HG03469 (cell line): Measurements from ENCODE around the gene MAMDC2.
"Not testable (repeated sequence)": the region's sequence is repeated elsewhere in the genome, so short reads cannot be mapped to it uniquely, and the experiment has no call there.

Experiments
- ATAC-seq: cut with Tn5 transposase; IDR thresholded peaks from one replicate; pipeline ENCODE4 v1.9.1; 2021; ENCODE audit warnings: mild to moderate bottlenecking, moderate library complexity, moderate number of reproducible peaks; ENCODE audit not compliant: unreplicated experiment

MAMDC2 gene

GRCh38 chr9:70035691-70036090 is 8.0 kb upstream of the MAMDC2 start:
- no peak for ATAC-seq

- ATAC-seq = no peak
Measured at GRCh38 chr9:70036641-70037040, 7.0 kb upstream of the MAMDC2 start.

- not testable (repeated sequence) for ATAC-seq
Measured at GRCh38 chr9:70038171-70038621, 5.5 kb upstream of the MAMDC2 start.

- no peak for ATAC-seq
Measured at GRCh38 chr9:70040376-70040903, 3.2 kb upstream of the MAMDC2 start.

- no peak for ATAC-seq
Measured at GRCh38 chr9:70042461-70043215, 1.0 kb upstream of the MAMDC2 start.

GRCh38 chr9:70043285-70043684 is 363 bp upstream of the MAMDC2 start:
- no peak for ATAC-seq

GRCh38 chr9:70044490-70045307 is 1.1 kb downstream of the MAMDC2 start:
- ATAC-seq = no peak

GRCh38 chr9:70045452-70045851 is 1.8 kb downstream of the MAMDC2 start:
- ATAC-seq = no peak

- ATAC-seq = no peak
Measured at GRCh38 chr9:70046274-70047070, 2.8 kb downstream of the MAMDC2 start.

- no peak for ATAC-seq
Measured at GRCh38 chr9:70049236-70049635, 5.6 kb downstream of the MAMDC2 start.

- no peak for ATAC-seq
Measured at GRCh38 chr9:70049672-70050271, 6.1 kb downstream of the MAMDC2 start.

- ATAC-seq = no peak
Measured at GRCh38 chr9:70052768-70053167, 9.1 kb downstream of the MAMDC2 start.

GRCh38 chr9:70053864-70054263 is 10.2 kb downstream of the MAMDC2 start:
- no peak for ATAC-seq

GRCh38 chr9:70054521-70054920 is 10.9 kb downstream of the MAMDC2 start:
- no peak for ATAC-seq

- ATAC-seq = no peak
Measured at GRCh38 chr9:70055406-70056210, 12.0 kb downstream of the MAMDC2 start.

GRCh38 chr9:70056211-70056944 is 12.7 kb downstream of the MAMDC2 start:
- no peak for ATAC-seq

GRCh38 chr9:70058569-70059116 is 15.0 kb downstream of the MAMDC2 start:
- ATAC-seq = no peak

- ATAC-seq = no peak
Measured at GRCh38 chr9:70060148-70060882, 16.7 kb downstream of the MAMDC2 start.
